Activated T-helper 2 cell treated with anti-CD3 and anti-CD28 coated beads, Interferon-gamma antibody, Interleukin-2, Interleukin-4, amounts not matched to agents 10 μg/mL and 5 μg/mL and 100 μg/mL, durations not matched to agents 14 hours and 24 hours and 36 hours (primary cell): ENCODE results near the gene AFF3. TPM values are rescaled to one million over a fixed set of nuclear protein-coding genes. Genes with fewer than 3 reads are reported as not detected.

Experiments used
- DNase-seq: peaks from one replicate; pipeline ENCODE4 v3.0.0; 2021; ENCODE audit warnings: low spot score
- H3K27ac Mint-ChIP-seq: one replicate; pipeline ENCODE4 v1.8.0; 2021; ENCODE audit warnings: mixed read lengths
- H3K27me3 Mint-ChIP-seq: one replicate; pipeline ENCODE4 v1.8.0; 2021; ENCODE audit warnings: low read depth, mixed read lengths
- H3K36me3 Mint-ChIP-seq: one replicate; pipeline ENCODE4 v1.8.0; 2021; ENCODE audit warnings: low read depth, mixed read lengths
- H3K4me1 Mint-ChIP-seq: one replicate; pipeline ENCODE4 v1.8.0; 2021; ENCODE audit warnings: low read depth, mixed read lengths
- H3K4me3 Mint-ChIP-seq: one replicate; pipeline ENCODE4 v1.8.0; 2021; ENCODE audit warnings: low read depth, mild to moderate bottlenecking, moderate library complexity, mixed read lengths
- H3K9me3 Mint-ChIP-seq: one replicate; pipeline ENCODE4 v1.8.0; 2021; ENCODE audit warnings: mixed read lengths
- intact Hi-C: fragments of 100-400 bp; cut with micrococcal nuclease; formaldehyde crosslinking; loops from one replicate; pipeline ENCODE4 v1.15.1; 2023
- total RNA-seq: library from RNA; stranded (reverse); gene quantifications from 2 replicates; pipeline ENCODE4 v1.2.3, GENCODE V29; 2022

Gene AFF3
- total RNA-seq, 1 donor from 2014 or later = 1.4 TPM

GRCh38 chr2:100041385-100041784, 101.0 kb downstream of the AFF3 start:
- no peaks in the 10 kb centered on the region for H3K4me1 Mint-ChIP-seq
- intact Hi-C loops = no loop called here
- no peak overlapping the region for H3K4me3 Mint-ChIP-seq
- no peaks in the 10 kb centered on the region for H3K36me3 Mint-ChIP-seq
- H3K27ac Mint-ChIP-seq = no peak overlapping the region
- DNase-seq = no peak
- no peaks in the 10 kb centered on the region for H3K27me3 Mint-ChIP-seq
- no peaks in the 10 kb centered on the region for H3K9me3 Mint-ChIP-seq

- H3K4me1 Mint-ChIP-seq = no peaks in the 10 kb centered on the region
- no peak for DNase-seq
- H3K27me3 Mint-ChIP-seq = no peaks in the 10 kb centered on the region
- intact Hi-C loops = no loop called here
- no peak overlapping the region for H3K4me3 Mint-ChIP-seq
- no peaks in the 10 kb centered on the region for H3K9me3 Mint-ChIP-seq
- no peak overlapping the region for H3K27ac Mint-ChIP-seq
- no peaks in the 10 kb centered on the region for H3K36me3 Mint-ChIP-seq
These were observed 101.5 kb downstream of the AFF3 start for GRCh38 chr2:100040906-100041305.

GRCh38 chr2:100039291-100039980, 103.0 kb downstream of the AFF3 start:
- Mint-ChIP-seq H3K4me1 (no peaks in the 10 kb centered on the region), H3K27me3 (no peaks in the 10 kb centered on the region), H3K27ac (no peak overlapping the region), H3K4me3 (no peak overlapping the region), H3K9me3 (no peaks in the 10 kb centered on the region), H3K36me3 (no peaks in the 10 kb centered on the region)
- no peak for DNase-seq
- intact Hi-C loops = no loop called here

- Mint-ChIP-seq H3K9me3 (no peaks in the 10 kb centered on the region), H3K4me1 (no peaks in the 10 kb centered on the region), H3K36me3 (no peaks in the 10 kb centered on the region), H3K27ac (no peak overlapping the region), H3K27me3 (no peaks in the 10 kb centered on the region), H3K4me3 (no peak overlapping the region)
- no peak for DNase-seq
- intact Hi-C loops = no loop called here
These were observed 104.4 kb downstream of the AFF3 start for GRCh38 chr2:100038011-100038410.

GRCh38 chr2:100036793-100037192, 105.6 kb downstream of the AFF3 start:
- intact Hi-C loops = no loop called here
- H3K36me3 Mint-ChIP-seq = no peaks in the 10 kb centered on the region
- H3K27me3 Mint-ChIP-seq = no peaks in the 10 kb centered on the region
- no peak for DNase-seq
- H3K27ac Mint-ChIP-seq = no peak overlapping the region
- H3K4me1 Mint-ChIP-seq = no peaks in the 10 kb centered on the region
- no peak overlapping the region for H3K4me3 Mint-ChIP-seq
- H3K9me3 Mint-ChIP-seq = no peaks in the 10 kb centered on the region

- Mint-ChIP-seq H3K9me3 (no peaks in the 10 kb centered on the region), H3K4me1 (no peaks in the 10 kb centered on the region), H3K27me3 (no peaks in the 10 kb centered on the region), H3K36me3 (no peaks in the 10 kb centered on the region), H3K27ac (no peak overlapping the region), H3K4me3 (no peak overlapping the region)
- intact Hi-C loops = no loop called here
- DNase-seq = no peak
These were observed 106.4 kb downstream of the AFF3 start for GRCh38 chr2:100036026-100036425.

- intact Hi-C loops = no loop called here
- H3K4me1 Mint-ChIP-seq = no peaks in the 10 kb centered on the region
- no peaks in the 10 kb centered on the region for H3K9me3 Mint-ChIP-seq
- H3K27me3 Mint-ChIP-seq = no peaks in the 10 kb centered on the region
- H3K36me3 Mint-ChIP-seq = no peaks in the 10 kb centered on the region
- no peak overlapping the region for H3K4me3 Mint-ChIP-seq
- H3K27ac Mint-ChIP-seq = no peak overlapping the region
- no peak for DNase-seq
These were observed 108.0 kb downstream of the AFF3 start for GRCh38 chr2:100034431-100034830.

- no peaks in the 10 kb centered on the region for H3K27me3 Mint-ChIP-seq
- no peaks in the 10 kb centered on the region for H3K4me1 Mint-ChIP-seq
- H3K9me3 Mint-ChIP-seq = no peaks in the 10 kb centered on the region
- no peak for DNase-seq
- intact Hi-C loops = no loop called here
- H3K4me3 Mint-ChIP-seq = no peak overlapping the region
- H3K36me3 Mint-ChIP-seq = no peaks in the 10 kb centered on the region
- H3K27ac Mint-ChIP-seq = no peak overlapping the region
These were observed 108.4 kb downstream of the AFF3 start for GRCh38 chr2:100033976-100034375.

- Mint-ChIP-seq H3K4me3 (no peak overlapping the region), H3K36me3 (no peaks in the 10 kb centered on the region), H3K9me3 (no peaks in the 10 kb centered on the region), H3K4me1 (no peaks in the 10 kb centered on the region), H3K27ac (no peak overlapping the region), H3K27me3 (no peaks in the 10 kb centered on the region)
- DNase-seq = no peak
- intact Hi-C loops = no loop called here
These were observed 110.8 kb downstream of the AFF3 start for GRCh38 chr2:100031604-100032003.

- Mint-ChIP-seq H3K9me3 (no peaks in the 10 kb centered on the region), H3K27me3 (no peaks in the 10 kb centered on the region), H3K4me3 (no peak overlapping the region), H3K36me3 (no peaks in the 10 kb centered on the region), H3K27ac (no peak overlapping the region), H3K4me1 (no peaks in the 10 kb centered on the region)
- DNase-seq = no peak
- intact Hi-C loops = no loop called here
These were observed 112.9 kb downstream of the AFF3 start for GRCh38 chr2:100029460-100029859.

GRCh38 chr2:100021791-100022340, 120.5 kb downstream of the AFF3 start:
- Mint-ChIP-seq H3K4me1 (no peaks in the 10 kb centered on the region), H3K36me3 (no peaks in the 10 kb centered on the region), H3K9me3 (no peaks in the 10 kb centered on the region), H3K4me3 (no peak overlapping the region), H3K27me3 (no peaks in the 10 kb centered on the region), H3K27ac (no peak overlapping the region)
- no peak for DNase-seq
- intact Hi-C loops = no loop called here

GRCh38 chr2:100019499-100019898, 122.9 kb downstream of the AFF3 start:
- Mint-ChIP-seq H3K4me1 (no peaks in the 10 kb centered on the region), H3K27me3 (no peaks in the 10 kb centered on the region), H3K36me3 (no peaks in the 10 kb centered on the region), H3K4me3 (no peak overlapping the region), H3K27ac (no peak overlapping the region), H3K9me3 (no peaks in the 10 kb centered on the region)
- intact Hi-C loops = no loop called here
- DNase-seq = no peak

- Mint-ChIP-seq H3K4me1 (no peaks in the 10 kb centered on the region), H3K9me3 (no peaks in the 10 kb centered on the region), H3K4me3 (no peak overlapping the region), H3K27ac (no peak overlapping the region), H3K36me3 (no peaks in the 10 kb centered on the region), H3K27me3 (no peaks in the 10 kb centered on the region)
- no peak for DNase-seq
- intact Hi-C loops = no loop called here
These were observed 123.8 kb downstream of the AFF3 start for GRCh38 chr2:100018341-100019193.
